Natural killer cell treated with Interleukin-12 subunit alpha and Interleukin-12 subunit beta and Interleukin-15 and Interleukin-18, amount 100 ng/mL, for 72 hours (primary cell): ENCODE results near the gene KRT222. TPM values are rescaled to one million over a fixed set of nuclear protein-coding genes. Genes with fewer than 3 reads are reported as not detected.
A peak's percentile ranks its signal among the peaks of the same experiment; 100 is the strongest.

ENCODE experiments used
- ATAC-seq, 2 donors: fragments of 150-1000 bp; cut with Tn5 transposase in 1 of 2; sonication (Bioruptor Pico), chemical (Tn5 transposase) in 1 of 2; 2 replicates each; pipeline ENCODE4 v1.10.0; 2021
- DNase-seq: peaks from one replicate; pipeline ENCODE4 v3.0.0; 2022; ENCODE audit warnings: low spot score
- H3K27ac Mint-ChIP-seq, 2 donors: 1 replicate in 1 of 2; 2 replicates in 1 of 2; pipeline ENCODE4 v1.8.0; 2022; ENCODE audit warnings: mixed read lengths in 2 of 2, mild to moderate bottlenecking in 1 of 2, moderate library complexity in 1 of 2
- H3K27me3 Mint-ChIP-seq, 2 donors: 1 replicate in 1 of 2; 2 replicates in 1 of 2; pipeline ENCODE4 v1.8.0; 2022; ENCODE audit warnings: mixed read lengths in 2 of 2
- H3K36me3 Mint-ChIP-seq: one replicate; pipeline ENCODE4 v1.8.0; 2022; ENCODE audit warnings: mixed read lengths
- H3K4me1 Mint-ChIP-seq, 2 donors: 1 replicate in 1 of 2; 2 replicates in 1 of 2; pipeline ENCODE4 v1.8.0; 2022; ENCODE audit warnings: low read depth in 2 of 2, mixed read lengths in 2 of 2, mild to moderate bottlenecking in 1 of 2
- H3K4me3 Mint-ChIP-seq: one replicate; pipeline ENCODE4 v1.8.0; 2022; ENCODE audit warnings: mixed read lengths
- H3K9me3 Mint-ChIP-seq: 2 replicates; pipeline ENCODE4 v1.8.0; 2022; ENCODE audit warnings: mixed read lengths
- total RNA-seq, 2 donors: library from RNA; stranded (reverse); gene quantifications; one replicate each; pipeline ENCODE4 v1.2.3, GENCODE V29; 2022

KRT222 gene
- total RNA-seq, 2 donors from 2014 or later: not detected

DNA sequence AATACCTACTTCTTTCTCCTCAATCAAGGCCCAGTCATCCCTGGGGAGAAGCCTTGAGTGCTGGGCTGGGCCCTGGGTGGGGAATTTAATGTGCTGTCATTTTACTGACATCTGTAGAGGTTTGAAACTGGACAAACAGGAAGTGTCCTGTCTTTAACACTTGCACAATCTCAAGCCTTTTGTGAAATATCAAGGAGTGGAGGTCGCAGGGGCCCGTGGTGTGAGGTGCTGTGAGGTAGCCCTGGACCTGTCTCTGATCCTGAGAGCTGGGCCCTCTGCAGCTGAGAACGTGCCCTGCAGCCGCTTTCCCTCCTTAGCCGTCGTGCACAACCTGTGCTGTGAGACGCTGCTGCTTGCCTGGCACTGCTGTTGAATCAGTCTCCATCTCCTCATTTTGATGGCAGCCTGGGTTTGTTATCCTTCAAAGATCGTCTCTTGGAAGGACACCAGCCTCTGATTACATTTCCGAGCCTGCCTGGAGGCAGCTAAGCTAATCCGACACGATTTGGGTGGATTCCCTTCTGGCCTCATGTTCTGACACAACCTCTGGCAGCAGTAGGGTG lies 47.2 kb downstream of the KRT222 start:
- Mint-ChIP-seq H3K9me3 (no peaks in the 10 kb centered on the region), H3K36me3 (no peaks in the 10 kb centered on the region), H3K4me3 (no peak overlapping the region), H3K27me3 (peaks cover 0 to 4% of the 10 kb centered on the region in 2 donors), H3K27ac (peak overlapping the region; percentile 8 to 80), H3K4me1 (peaks cover 51 to 64% of the 10 kb centered on the region in 2 donors)
- ATAC-seq: no peak
- no peak for DNase-seq

- Mint-ChIP-seq H3K27me3 (peaks cover 0 to 4% of the 10 kb centered on the region in 2 donors), H3K27ac (peak overlapping the region; percentile 51 to 80), H3K36me3 (no peaks in the 10 kb centered on the region), H3K9me3 (no peaks in the 10 kb centered on the region), H3K4me3 (peak overlapping the region; percentile 1), H3K4me1 (peaks cover 49 to 64% of the 10 kb centered on the region in 2 donors)
- no peak for ATAC-seq
- DNase-seq: no peak
Measured at GRCh38 chr17:40616592-40616991, 48.4 kb downstream of the KRT222 start.

DNA sequence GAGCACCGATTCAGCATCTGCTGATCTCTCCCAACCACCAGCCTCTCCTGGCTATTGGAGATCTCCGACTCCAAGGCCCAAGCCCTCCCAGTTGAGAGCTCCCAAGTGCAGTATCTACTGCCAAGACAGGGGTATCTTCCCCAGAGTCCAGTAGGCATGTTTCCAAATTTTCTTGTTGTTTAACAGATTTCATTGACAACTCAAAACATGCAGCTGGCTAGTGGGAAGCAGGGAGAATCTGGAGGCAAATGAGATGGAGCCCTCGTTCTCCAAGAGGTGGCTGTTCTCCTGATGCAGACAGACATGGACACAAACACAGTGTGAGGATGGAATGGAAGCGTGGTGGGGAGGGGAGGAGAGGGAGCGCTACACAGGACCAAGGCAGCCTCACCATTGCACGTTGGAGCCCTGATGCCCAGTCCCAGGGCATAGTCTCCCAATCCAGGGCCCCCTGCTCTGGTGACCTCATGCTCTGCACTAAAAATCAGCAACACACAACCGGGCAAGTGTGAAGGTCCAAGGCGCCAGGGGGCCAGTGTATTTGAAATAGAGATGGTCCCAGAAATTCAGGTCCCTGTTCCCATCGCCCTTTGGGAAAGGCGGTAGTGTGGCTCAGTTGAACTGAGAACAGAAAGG lies 49.0 kb downstream of the KRT222 start:
- Mint-ChIP-seq H3K9me3 (no peaks in the 10 kb centered on the region), H3K27me3 (peaks cover 0 to 4% of the 10 kb centered on the region in 2 donors), H3K27ac (peak overlapping the region; percentile 51 to 80), H3K4me1 (peaks cover 47 to 67% of the 10 kb centered on the region in 2 donors), H3K36me3 (no peaks in the 10 kb centered on the region), H3K4me3 (peak overlapping the region; percentile 1)
- DNase-seq (no peak), ATAC-seq (no peak)

DNA sequence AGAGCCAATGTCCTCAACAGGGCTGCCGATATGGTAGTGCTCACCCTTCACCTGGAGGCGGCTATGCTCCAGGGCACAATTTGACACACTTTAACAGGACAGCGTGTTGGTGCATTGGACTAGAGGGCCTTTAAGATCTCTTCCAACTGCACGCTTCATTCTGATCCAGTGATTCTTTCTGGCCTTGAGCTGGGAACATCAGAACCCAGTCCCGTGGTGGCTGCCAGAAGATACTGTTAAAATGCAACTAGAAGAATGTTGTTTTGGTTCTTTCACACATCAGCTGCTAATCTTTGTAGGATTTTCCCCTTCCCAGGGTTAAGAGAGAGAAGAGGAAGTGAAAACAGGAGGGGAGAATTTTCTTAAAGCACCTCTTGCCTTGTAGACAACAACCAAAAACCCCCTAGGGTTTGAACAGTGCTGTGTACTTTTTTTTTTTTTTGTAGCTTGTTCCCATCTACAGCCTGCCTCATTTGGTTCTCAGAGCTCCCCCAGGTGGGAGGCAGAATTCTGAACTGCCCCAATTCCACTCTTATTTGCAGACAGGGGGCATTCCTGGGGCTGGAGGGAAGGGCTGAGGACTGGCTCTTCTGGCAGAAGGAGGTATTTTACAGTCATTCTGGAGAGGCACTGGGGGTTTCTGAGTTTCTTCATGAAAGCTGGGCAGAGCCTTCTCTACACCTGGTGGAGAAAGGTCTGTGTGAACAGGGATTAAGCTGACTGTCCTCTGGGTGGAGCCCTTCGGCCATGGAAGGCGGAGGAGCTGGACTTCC lies 49.7 kb downstream of the KRT222 start:
- Mint-ChIP-seq H3K9me3 (no peaks in the 10 kb centered on the region), H3K4me3 (peak overlapping the region; percentile 65)

DNA sequence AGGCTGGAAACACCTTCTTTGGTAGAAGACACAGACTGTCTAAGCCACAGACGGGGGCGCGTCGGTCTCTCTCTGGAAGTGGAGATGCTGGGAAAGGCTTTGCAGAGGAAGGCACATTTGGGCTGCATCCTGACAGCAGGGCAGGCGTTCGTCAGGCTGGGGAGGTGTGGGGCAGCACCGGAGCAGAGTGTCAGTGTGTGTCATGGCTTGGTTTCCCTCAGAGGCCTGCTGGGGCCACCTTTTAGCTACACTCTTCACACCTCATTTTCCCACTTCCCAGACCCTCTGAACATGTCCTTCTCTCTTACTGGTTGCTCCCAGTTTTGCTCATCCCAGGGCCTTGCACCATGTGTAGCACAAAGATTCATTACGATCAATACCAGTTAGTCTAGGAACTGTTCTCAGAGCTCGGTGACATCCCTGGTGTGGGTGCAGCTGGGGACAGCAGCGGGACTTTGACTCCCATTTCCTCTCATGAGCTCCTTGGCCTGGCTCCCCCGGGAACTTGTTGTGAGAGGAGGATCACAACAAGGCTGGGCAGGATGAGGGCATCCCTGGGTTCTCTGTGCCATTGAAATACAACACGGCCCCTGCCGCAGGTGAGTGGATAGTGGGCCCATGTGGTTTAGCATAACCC lies 50.4 kb downstream of the KRT222 start:
- peak; percentile 56 to 63 for ATAC-seq
- H3K4me3 Mint-ChIP-seq: peak overlapping the region; percentile 65
- no peaks in the 10 kb centered on the region for H3K27me3 Mint-ChIP-seq

More for the DNA sequence above, 49.7 kb downstream of the KRT222 start:
- DNase-seq: no peak
- peak; percentile 47 to 80 for ATAC-seq
- Mint-ChIP-seq H3K4me1 (peaks cover 48 to 70% of the 10 kb centered on the region in 2 donors), H3K27me3 (peaks cover 0 to 3% of the 10 kb centered on the region in 2 donors), H3K27ac (peak overlapping the region; percentile 51 to 80), H3K36me3 (no peaks in the 10 kb centered on the region)

DNA sequence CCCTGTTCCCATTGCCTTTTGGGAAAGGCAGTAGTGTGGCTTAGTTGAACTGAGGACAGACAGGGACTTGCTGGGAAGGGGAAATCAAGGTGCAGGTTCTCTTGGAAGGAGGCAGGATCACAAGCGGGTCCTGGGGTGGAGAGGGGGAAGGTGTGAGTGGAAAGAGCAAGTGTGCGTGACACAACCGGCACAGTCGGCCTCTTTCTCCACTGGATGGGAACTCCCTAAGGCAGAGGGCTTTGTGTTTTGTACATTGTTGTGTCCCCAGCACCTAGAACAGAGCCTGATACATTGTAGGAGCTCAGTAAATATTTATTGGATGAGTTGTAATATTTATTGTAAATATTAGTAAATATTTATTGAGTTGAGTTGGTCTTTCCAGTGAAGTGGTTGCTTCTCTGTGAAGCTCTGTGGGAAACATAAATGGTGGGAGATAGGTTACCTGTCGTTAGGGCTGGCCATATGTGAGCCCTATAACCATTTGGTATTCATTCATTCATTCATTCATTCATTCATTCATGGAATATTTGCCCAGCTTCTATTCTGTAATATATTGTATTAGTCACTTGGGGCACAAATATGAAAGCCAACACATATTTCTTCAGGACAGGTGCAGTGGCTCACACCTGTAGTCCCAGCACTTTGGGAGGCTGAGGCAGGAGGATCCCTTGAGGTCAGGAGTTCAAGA lies 51.4 kb downstream of the KRT222 start:
- Mint-ChIP-seq H3K4me3 (peak overlapping the region; percentile 60), H3K4me1 (peaks cover 57 to 76% of the 10 kb centered on the region in 2 donors), H3K27me3 (no peaks in the 10 kb centered on the region), H3K27ac (peak overlapping the region; percentile 47 to 56), H3K9me3 (no peaks in the 10 kb centered on the region), H3K36me3 (no peaks in the 10 kb centered on the region)
- no peak for ATAC-seq
- DNase-seq: no peak

More for the DNA sequence above, 50.4 kb downstream of the KRT222 start:
- Mint-ChIP-seq H3K27ac (peak overlapping the region; percentile 51 to 80), H3K9me3 (no peaks in the 10 kb centered on the region), H3K36me3 (no peaks in the 10 kb centered on the region), H3K4me1 (peaks cover 48 to 71% of the 10 kb centered on the region in 2 donors)
- no peak for DNase-seq

- no peaks in the 10 kb centered on the region for H3K36me3 Mint-ChIP-seq
- DNase-seq (no peak), ATAC-seq (no peak)
Measured at GRCh38 chr17:40612599-40613244, 52.3 kb downstream of the KRT222 start.

GRCh38 chr17:40611840-40612474 lies 53.0 kb downstream of the KRT222 start:
- ATAC-seq: no peak
- no peaks in the 10 kb centered on the region for H3K9me3 Mint-ChIP-seq
- H3K27ac Mint-ChIP-seq: peak overlapping the region; percentile 17 to 90
- no peaks in the 10 kb centered on the region for H3K36me3 Mint-ChIP-seq
- H3K27me3 Mint-ChIP-seq: no peaks in the 10 kb centered on the region
- peaks cover 74 to 84% of the 10 kb centered on the region in 2 donors for H3K4me1 Mint-ChIP-seq
- H3K4me3 Mint-ChIP-seq: peak overlapping the region; percentile 29
- DNase-seq: no peak

More at GRCh38 chr17:40612599-40613244, 52.3 kb downstream of the KRT222 start:
- Mint-ChIP-seq H3K4me1 (peaks cover 66 to 82% of the 10 kb centered on the region in 2 donors), H3K4me3 (peak overlapping the region; percentile 60), H3K9me3 (no peaks in the 10 kb centered on the region), H3K27ac (peak overlapping the region; percentile 47 to 56), H3K27me3 (no peaks in the 10 kb centered on the region)

- DNase-seq: no peak
- peaks cover 73 to 74% of the 10 kb centered on the region in 2 donors for H3K4me1 Mint-ChIP-seq
Measured at GRCh38 chr17:40610359-40610758, 54.6 kb downstream of the KRT222 start.

GRCh38 chr17:40608061-40608581 lies 56.9 kb downstream of the KRT222 start:
- peak; percentile 90 for ATAC-seq
- peaks cover 0 to 3% of the 10 kb centered on the region in 2 donors for H3K27me3 Mint-ChIP-seq
- H3K9me3 Mint-ChIP-seq: no peaks in the 10 kb centered on the region
- DNase-seq: no peak
- peak overlapping the region; percentile 80 for H3K4me3 Mint-ChIP-seq
- H3K4me1 Mint-ChIP-seq: peaks cover 68 to 72% of the 10 kb centered on the region in 2 donors
- H3K36me3 Mint-ChIP-seq: no peaks in the 10 kb centered on the region
- peak overlapping the region; percentile 86 to 90 for H3K27ac Mint-ChIP-seq

More at GRCh38 chr17:40610359-40610758, 54.6 kb downstream of the KRT222 start:
- Mint-ChIP-seq H3K27ac (peak overlapping the region; percentile 86 to 90), H3K4me3 (peak overlapping the region; percentile 81), H3K27me3 (no peaks in the 10 kb centered on the region), H3K36me3 (no peaks in the 10 kb centered on the region), H3K9me3 (no peaks in the 10 kb centered on the region)
- ATAC-seq: peak; percentile 29 to 67

DNA sequence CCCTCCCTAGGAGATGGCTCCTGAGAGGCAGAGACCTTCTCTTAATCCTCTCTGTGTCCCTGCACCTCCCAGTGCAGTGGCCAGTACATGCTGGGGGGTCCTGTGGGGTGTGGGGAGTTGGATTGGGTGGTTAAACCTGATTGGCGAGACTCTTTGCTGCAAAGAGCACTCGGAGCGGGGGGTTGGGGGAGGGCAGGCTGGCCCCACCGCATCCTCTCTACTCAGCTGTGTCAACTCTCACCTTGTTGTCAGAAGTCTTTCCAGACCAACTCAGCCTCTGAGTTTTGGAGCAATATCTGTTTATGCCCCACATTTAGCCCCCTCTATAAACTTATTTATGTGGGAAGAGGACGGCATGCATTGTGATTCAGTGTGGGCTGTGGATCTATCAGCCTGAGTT lies 57.3 kb downstream of the KRT222 start:
- H3K27ac Mint-ChIP-seq: peak overlapping the region; percentile 86 to 90
- no peak for DNase-seq
- H3K4me1 Mint-ChIP-seq: peaks cover 68 to 76% of the 10 kb centered on the region in 2 donors
- ATAC-seq: peak; percentile 33 to 60
- H3K27me3 Mint-ChIP-seq: peaks cover 0 to 6% of the 10 kb centered on the region in 2 donors
- H3K4me3 Mint-ChIP-seq: peak overlapping the region; percentile 80
- H3K36me3 Mint-ChIP-seq: no peaks in the 10 kb centered on the region
- H3K9me3 Mint-ChIP-seq: no peaks in the 10 kb centered on the region
